Activated CD4-positive, CD25-positive, alpha-beta regulatory T cell (primary cell): ENCODE measurements around the gene C22orf15.

ENCODE experiments used
- DNase-seq, 4 experiments: peaks; one replicate each; lab custom pipeline; 2025; lab: John Stamatoyannopoulos, UW

Gene C22orf15

DNA sequence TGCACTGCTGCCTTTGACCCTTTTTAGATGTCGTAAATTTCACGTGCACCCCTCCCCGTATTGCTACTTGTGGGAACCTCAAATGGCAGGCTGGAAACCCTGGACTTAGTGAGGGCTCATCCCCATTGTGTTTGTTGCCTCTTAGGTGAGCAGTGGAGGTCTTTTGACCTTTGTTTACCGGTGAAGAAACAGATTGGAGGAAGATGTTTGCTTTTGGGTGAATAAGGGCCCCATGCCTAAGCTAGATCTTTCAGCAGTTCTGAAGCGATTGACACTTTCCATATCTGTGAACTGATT lies 24.8 kb downstream of the C22orf15 start:
- DNase-seq: no peak

DNA sequence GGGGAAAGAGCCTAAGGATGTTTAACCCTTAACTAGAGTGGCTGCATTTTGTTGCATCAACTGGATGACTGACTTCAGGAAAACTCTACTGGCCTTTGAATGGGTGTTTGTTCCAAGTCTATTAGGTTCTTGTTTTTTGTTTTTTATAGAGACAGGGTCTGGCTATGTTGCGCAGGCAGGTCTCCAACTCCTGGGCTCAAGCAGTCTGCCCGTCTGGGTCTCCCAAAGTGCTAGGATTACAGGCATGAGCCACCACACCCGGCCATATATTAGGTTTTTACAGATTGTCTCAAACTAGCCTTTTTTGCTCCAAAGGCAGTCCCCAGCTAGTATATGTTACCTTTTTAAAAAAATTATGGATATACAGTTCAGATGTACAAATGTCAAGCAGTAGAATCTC lies 25.1 kb downstream of the C22orf15 start:
- DNase-seq: no peak

DNA sequence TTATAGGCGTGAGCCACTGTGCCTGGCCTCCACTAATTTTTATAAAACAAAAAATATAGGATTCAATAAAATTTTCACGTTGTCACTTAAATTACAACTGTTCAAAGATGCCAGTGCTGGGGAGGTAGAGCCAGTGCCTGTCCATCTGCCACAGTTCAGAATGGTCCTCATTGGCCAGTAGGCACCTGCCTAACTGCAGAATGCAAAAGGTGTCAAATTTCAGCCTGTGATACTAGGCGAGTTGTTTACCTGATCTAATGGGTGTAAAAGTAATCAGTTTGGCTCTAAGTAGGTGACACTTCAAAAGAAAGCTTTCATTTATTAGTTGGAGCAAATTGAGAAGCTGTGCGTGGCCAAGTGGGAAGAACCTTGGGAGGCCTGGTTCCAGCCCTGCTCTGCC lies 26.3 kb downstream of the C22orf15 start:
- no peak for DNase-seq

DNA sequence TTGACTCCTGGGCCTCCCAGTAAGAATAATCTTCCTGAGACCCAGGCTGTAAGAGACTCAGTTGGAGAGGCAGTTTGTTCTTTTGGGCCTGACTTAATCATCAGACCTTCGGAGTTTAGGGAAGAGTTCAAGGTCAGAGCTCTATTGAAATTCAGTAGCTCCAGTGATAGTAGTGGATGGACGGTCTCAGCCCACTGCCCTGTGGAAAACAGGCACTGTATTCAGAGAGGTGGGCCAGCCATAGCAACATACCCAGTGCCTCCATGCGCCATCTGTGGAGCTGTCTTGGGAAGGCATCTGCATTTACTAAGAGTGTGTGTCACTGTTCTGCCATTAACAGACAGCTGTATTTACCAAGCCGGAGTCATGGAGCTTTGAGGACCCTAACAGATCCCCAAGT lies 26.8 kb downstream of the C22orf15 start:
- no peak for DNase-seq

DNA sequence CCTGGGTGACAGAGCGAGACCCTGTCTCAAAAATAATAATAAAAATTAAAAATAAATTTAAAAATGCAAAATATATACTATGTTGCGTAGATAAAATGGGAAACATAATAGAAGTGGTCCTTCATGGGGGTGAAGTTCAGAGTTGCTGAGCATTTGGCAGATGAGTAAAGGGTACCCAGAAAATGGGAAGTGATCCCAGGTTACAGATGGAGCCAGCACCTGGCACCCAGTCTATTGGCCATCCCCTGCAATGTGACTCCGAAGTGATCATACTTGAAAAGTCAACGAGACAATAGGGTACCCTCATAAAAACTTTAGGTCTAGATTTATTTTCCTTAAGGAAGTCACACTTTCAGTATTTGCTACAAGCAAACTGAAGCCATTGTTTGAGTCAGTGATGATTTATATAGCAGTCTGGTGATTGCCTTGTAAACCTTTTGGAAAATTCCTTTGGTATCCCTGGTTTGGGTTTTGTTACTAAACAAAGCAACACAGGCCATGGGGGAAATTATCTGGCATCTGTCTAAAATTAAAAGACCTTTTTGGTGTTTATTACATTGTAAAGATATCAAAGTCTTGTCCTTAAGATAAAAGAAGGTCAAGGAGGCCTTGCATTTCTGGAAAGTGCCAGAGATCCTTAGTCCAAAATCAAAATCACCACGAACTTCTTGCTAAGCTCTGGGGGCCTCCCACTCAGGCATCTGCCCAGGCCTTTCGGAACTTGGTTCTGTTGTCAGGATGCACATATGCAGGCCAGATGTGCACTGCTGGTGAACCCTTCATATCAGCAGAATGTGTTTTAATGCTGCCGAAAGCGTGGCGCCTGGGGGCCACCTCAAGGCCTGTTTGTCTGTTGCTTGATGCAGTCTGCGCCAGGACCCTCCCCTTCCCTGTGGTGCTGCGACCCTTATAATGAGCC lies 28.3 kb downstream of the C22orf15 start:
- no peak for DNase-seq

DNA sequence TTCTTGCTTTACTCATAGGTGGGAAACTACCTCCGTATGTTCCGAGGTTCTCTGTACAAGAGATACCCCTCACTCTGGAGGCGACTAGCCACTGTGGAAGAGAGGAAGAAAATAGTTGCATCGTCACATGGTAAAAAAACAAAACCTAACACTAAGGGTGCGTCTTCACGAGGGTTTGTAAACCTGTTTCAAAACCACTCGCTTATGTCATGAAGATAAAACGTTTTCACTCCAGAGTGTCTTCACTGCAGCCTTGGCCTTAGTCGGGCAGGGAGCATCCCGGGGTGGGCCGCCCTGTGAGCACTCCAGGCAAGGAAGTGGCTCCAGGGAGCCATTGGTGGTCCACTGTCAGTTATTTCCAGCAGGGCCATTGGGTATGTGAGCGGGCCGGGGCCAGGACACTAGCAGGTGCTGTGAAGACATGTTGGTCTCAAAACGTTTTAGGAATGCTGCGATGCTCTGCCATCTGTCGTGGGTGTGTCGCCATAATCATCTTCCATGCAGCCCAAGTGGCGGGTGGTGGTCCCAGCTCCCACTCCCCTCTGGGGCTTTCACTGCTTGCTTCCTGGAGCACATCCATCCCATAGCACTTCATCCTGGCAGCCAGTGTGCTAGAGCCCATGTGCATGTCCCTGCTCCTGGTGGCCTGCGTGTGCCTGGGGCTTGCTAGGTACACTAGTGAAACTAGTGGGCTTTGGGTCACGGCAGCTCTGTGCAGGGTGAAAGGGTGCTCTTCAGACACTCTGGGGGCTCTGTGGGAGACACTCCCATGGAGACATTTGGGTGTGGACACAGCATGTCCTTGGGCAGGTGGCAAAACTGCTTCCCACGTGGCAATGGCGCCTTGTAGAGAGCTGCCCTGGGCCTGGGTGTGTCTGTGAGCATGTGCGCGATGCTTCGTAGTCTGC lies 29.2 kb downstream of the C22orf15 start:
- no peak for DNase-seq

DNA sequence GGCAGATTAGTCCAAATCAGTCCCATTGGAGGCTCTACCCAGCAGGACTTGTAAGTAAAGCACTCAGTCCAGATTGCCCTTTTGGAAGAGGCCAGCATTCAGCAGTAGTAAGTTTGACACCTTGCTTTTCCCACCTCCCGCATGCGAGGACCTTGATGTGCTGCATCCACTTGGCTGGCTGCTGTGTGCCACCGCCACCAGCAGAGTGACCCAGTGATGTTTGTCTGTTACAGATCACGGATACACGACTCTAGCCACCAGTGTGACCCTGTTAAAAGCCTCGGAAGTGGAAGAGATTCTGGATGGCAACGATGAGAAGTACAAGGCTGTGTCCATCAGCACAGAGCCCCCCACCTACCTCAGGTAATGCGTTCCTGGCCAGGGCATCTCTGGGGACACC lies 30.5 kb downstream of the C22orf15 start:
- no peak for DNase-seq

DNA sequence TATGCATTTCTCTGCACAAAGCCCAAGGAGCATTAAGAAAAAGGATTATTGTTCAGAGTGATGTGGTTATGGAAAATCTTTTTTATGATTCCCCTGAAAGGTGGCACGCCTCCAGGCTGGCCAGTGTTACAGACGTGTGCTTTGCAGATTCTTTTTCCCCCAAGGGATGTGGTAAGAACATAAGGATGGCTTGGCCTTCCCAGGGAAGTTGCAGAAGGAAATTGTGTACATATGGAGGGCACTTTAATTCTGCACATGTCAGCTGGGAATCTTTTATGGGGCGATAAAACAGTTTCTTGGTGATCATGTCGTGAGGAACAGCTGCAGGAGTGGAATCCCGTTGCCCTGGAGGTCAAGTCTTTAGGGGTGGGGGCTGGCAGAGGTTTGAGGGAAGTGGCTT lies 33.7 kb downstream of the C22orf15 start:
- no peak for DNase-seq

DNA sequence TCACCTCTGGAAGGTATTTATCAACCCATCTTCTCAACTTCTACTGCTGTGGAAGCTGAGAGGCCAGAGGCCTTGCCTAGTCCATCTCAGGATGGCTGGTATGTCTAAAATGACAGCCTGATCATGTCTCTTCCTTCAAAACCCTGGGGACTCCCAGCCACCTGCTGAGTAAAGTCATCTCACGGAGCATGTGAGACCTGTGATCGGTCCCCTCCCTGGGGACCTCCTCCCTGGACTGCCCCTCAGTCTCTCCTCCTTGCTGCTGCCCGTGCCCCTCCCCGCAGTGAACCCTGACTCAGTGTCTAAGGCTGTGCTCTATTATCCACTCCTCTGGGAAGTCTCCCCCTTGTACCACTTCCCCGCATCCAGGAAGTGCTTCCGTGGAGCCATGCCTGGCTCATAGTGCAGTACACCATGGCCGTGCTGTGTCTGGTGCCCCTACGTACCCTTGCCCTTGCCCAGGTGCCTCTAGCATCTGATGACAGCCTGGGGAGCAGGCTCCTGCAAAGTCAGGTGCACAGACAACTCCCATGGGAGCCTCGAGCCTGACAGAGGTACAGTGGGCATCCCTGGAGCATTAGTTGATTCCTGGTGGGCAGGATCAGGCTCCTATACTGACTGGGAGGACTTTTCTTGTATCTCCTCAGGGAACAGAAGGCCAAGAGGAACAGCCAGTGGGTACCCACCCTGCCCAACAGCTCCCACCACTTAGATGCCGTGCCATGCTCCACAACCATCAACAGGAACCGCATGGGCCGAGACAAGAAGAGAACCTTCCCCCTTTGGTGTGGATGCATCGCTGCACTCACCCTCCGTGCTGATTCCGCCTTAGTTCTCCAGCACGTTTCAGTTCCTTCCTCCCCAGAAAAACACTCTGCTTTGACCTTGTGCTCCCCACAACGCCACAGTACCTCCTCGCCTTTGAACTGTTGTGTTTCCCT lies 37.8 kb downstream of the C22orf15 start:
- DNase-seq: no peak

DNA sequence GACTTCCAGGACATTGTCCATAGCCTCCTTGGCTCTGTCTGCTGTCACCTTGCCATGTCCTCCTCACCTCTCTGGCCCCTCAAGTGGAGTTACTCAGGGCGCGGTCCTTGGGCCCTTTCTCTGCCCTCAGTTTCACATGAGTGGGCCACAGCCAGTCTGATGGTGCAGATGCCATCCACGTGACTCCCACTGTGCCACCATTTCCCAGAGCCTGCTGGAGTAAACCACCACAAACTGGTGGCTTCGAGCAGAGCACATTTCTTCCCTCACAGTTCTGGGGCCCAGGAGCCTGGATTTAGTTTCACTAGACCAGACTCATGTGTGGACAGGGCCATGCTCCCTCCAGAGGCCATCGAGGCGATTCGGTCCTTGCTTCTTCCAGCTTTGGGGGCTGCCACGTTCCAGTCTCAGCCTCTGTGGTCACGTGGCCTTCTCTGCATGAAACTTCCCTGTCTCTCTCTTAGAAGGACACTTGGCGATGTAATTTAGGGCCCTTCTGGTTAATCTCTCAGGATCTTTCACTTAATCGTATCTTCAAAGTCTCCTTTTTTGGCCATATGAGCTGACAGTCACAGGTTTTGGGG lies 38.5 kb downstream of the C22orf15 start:
- no peak for DNase-seq

DNA sequence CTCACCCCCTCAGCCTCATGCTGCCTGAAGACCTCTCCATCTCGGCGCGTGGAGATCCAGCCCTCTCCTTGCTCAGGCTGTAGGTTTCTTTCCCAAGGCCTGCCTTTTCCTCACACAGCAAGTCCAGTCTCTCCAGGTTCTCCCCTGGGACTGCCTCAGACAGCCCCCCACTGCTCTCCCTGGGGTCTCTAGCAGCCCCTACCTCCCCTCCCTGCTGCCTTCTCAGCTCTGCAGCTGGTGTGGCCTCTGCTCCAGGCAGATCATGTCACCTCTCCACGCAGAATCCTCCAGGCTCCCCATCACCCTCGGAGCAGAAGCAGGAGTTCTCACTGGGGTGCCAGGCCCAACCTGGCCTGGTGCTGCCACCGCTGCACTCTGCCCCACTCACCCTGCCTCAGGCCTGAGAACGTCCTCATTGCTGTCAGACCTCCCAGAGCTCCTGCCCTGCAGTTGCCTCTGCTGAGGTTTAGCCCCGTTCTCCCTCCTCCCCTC lies 39.1 kb downstream of the C22orf15 start:
- no peak for DNase-seq

DNA sequence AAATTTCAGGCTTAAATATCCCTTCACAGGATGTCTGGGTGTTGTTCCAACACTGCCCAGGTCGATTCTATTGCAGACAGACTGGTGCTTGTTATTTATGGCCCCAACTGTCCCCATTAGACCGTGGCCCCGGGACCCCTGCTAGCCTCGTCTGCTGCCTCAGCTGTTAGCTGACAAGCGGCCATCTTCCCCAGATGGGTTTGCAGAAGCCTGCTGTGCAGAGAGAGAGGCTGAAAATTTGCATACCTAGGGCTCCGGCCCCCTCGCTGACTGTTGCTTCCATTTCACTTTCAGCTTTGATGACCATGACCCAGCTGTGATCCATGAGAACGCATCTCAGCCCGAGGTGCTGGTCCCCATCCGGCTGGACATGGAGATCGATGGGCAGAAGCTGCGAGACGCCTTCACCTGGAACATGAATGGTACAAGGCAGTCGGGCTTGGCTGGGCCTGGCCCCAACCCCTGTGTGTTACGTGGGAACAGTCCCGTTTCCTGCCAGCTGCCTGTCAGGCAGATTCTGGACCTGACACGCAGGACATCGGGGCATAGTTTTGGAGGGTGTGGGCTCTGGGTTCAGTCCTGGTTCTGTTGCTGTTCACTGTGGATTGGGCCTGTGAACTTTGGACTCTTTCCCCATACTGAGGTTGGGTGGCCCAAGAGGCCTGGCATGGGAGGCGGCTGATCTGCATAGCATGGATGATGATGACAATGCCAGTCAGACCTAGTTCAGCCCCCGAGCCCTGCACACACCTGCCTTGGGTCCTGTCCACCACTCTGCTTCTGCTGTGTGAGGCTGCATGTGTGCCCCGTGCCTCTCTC lies 40.4 kb downstream of the C22orf15 start:
- no peak for DNase-seq

DNA sequence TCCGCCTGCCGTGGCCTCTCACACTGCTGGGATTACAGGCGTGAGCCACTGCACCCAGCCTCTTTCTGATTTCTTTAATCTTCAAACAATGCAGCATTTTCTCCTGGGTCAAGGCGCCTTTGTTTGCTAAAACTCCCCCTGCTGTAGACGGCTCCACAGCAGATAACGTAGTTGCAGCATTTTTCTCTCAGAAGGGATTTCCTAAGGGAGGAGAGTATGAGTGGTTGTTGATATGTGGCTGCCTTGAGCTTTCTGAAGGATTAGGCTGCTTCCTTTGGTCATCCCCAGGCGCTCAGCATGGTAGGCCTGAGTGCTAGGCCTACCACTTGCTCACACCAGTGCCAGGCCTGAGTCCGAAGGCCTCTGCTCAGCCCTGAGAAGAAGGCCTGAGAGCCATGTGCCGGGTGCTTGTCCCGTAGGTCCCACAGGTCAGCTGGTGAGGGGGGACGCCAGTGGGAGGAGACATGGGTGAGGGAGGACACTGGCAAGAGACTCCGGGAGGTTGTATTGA lies 42.0 kb downstream of the C22orf15 start:
- DNase-seq: no peak

DNA sequence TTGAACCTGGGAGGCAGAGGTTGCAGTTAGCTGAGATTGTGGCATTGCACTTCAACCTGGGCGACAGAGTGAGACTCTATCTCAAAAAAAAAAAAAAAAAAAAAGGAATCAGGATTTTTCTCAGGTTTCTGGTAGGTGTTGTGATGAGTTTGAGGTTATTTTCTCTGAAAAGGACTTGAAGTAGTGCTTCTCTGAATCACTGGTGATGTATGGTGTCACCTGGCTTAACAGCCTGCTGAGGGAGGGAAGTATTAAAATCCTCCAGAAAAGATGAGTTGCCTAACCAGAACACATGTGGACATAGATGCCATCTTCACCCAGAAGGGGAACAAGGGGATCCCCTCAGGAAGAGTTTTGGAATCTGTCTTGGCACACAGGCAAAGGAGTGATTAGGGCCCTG lies 44.0 kb downstream of the C22orf15 start:
- no peak for DNase-seq

DNA sequence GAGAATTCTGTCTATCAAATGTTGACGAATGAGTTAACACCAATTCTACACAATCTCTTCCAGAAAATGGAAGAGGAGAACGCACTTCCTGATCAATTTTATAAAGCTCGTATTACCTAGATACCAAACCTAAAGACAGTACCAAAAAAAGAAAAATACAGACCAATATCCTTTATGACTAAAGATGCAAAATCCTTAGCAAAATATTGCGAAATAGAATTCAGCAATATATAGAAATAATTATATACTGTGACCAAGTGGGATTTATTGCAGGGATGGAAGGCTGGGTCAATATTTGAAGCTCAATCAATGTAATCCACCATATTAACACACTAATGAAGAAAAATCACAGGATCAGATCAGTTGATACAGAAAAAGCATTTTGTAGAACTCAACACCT lies 49.6 kb downstream of the C22orf15 start:
- no peak for DNase-seq
